HG03025 (cell line): Measurements from ENCODE around the gene KREMEN2.
"Not testable (repeated sequence)": the region's sequence is repeated elsewhere in the genome, so short reads cannot be mapped to it uniquely, and the experiment has no call there.

ENCODE experiments used
- ATAC-seq: cut with Tn5 transposase; IDR thresholded peaks from one replicate; pipeline ENCODE4 v1.9.1; 2021; ENCODE audit warnings: mild to moderate bottlenecking, moderate library complexity; ENCODE audit not compliant: unreplicated experiment, low FRiP score

Gene KREMEN2, protein sequence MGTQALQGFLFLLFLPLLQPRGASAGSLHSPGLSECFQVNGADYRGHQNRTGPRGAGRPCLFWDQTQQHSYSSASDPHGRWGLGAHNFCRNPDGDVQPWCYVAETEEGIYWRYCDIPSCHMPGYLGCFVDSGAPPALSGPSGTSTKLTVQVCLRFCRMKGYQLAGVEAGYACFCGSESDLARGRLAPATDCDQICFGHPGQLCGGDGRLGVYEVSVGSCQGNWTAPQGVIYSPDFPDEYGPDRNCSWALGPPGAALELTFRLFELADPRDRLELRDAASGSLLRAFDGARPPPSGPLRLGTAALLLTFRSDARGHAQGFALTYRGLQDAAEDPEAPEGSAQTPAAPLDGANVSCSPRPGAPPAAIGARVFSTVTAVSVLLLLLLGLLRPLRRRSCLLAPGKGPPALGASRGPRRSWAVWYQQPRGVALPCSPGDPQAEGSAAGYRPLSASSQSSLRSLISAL

DNA sequence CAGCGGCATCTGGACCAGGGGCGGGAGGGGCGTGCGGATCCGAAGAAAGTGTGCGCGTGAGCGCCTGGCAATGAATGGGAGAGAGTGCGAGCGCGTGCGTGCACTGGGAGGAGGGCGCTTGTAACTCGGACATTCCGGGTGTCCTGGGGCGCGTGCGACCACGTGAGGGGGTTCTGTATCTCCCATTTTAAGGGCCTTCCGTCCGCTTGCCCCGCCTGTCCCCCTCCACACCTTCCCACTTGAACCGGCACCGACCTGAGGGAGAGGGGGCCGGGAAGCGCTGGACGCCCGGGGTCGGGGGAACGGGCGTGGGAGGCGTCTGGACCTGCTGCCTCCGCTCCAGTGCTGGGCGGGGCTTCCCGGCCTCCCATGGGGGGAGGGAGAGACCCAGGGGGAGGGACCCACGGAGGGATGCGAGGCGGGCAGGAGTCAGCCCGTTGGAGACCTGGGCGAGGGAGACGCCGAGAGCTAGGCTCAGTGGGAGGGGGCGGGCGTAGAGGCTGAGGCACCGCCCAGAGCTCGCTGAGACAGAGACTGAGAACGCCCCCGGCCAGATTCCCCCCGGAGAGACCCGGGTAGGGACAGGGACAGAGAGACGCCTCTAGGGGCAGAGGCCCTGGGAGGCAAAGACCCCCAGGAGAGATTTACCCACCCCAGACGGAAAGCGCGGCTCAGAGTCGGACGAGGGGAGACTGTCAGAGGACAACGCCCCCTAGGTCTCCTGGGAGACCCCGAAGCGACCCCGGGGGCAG is at the start of gene KREMEN2:
Gene KREMEN2 (plus strand): TSS at position 553 of the 752 bp plus-strand sequence. CDS start 246 bp downstream, outside the sequence.
- no peak for ATAC-seq

DNA sequence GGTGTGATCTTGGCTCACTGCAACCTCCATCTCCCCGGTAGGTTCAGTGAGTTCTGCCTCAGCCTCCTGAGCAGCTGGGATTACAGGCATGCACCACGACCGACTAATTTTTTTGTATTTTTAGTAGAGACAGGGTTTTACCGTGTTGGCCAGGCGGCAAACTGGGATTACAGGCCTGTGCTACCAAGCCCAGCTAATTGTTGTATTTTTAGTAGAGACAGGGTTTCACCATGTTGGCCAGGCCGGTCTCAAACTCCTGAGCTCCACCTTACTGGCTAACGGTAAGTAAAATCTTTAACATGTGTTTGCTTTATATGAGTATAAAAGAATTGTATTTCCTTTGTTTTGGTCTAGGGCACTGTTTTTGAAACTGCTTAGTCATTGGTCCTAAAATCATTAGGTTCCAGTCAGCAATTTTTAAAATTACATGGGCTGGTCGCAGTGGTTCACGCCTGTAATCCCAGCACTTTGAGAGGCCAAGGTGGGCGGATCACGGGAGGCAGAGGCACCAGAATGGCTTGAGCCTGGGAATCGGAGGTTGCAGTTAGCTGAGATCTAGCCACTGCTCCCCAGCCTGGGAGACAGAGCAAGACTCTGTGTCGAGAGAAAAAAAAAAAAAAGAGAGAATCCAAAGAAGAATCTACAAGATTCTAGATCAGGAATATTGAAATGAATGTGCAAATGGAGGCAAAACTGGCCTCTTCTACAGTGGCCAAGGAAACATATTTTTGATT is 48.7 kb upstream of the KREMEN2 start:
- ATAC-seq: no peak

DNA sequence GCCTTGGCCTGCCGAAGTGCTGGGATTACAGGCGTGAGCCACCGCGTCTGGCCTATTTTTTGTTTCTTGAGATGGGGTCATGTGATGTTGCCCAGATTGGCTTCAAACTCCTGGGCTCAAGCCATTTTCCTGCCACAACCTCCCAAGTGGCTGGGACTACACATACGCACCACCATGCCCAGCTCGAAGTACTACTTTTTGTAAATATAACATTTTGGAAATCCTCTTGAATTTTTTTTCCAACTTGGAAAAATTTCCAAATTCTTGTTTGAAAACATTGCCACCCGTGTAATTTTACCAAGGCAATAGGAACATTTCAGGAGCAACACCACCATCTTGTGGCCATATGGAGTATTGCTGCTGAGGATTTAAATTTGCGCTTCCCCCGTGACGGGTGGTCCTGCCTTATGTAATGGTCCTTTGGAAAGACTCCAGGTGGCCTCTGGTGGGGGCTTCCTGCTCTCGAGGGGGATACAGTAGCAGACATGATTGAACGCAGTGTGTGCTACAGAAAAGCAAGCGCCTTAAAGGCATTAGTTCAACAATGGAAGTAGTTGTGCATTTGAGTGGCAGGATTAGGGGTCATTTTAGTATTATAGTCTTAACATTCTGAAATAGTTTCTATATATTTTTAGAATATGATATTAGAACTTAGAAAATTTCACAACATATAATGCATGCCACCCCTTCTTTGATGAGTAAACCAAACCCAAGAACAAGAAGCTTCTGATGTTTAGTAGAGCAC is 44.4 kb upstream of the KREMEN2 start:
- ATAC-seq: no peak

DNA sequence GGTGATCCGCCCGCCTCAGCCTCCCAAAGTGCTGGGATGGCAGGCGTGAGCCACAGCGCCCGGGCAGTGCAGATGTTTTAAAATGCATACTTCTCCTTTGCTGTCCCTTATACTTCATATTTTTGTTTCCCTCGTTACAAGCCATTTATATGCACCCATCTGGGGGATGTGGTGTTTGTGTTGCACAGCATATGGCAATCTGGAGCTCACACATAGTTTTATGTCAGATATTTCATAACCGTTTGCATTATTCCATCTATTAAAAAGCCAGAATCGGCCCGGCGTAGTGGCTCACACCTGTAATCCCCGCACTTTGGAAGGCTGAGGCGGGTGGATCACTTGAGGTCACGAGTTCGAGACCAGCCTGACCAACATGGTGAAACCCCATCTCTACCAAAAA is 40.6 kb upstream of the KREMEN2 start:
- no peak for ATAC-seq

DNA sequence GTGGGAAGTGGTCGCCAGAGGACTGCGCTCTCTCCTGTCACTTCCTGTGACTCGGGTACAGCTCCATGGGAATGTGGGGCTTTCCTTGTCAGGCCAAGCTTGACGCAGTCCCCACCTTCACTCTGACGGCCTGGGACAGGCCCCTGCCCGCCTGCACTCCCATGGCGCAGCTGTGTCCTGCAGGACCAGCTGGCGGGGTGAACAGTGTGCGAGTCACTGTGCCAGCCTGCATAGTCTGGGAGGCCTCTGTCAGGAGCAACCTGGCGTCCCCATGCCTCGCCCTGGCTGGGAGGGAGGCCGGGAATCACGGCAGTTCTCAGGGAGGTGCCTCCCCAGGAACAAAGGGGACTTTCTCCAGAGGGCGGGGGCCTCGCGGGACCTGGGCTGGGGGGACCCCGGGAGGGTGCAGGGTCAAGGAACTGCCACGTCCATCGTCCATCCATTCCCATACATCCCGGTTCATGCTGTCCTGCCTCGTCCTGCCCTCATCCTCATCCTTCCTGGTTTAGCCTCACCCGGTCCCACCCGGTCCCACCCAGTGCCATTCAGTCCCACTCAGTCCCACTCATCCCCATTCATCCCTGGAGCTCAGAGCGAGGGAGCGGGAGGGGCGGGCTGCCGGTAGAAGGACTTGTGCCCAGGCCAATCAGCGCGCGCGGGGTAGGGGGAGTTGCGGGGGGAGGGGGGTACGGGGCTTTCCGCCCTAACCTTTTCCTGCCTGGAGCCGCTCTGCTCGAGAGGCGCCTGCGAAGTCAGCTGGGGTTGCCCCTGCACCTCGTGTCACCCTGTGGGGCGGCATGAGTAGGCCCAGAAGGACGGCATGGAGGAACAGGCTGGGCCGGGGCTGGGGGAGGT is 38.9 kb upstream of the KREMEN2 start:
- no peak for ATAC-seq

DNA sequence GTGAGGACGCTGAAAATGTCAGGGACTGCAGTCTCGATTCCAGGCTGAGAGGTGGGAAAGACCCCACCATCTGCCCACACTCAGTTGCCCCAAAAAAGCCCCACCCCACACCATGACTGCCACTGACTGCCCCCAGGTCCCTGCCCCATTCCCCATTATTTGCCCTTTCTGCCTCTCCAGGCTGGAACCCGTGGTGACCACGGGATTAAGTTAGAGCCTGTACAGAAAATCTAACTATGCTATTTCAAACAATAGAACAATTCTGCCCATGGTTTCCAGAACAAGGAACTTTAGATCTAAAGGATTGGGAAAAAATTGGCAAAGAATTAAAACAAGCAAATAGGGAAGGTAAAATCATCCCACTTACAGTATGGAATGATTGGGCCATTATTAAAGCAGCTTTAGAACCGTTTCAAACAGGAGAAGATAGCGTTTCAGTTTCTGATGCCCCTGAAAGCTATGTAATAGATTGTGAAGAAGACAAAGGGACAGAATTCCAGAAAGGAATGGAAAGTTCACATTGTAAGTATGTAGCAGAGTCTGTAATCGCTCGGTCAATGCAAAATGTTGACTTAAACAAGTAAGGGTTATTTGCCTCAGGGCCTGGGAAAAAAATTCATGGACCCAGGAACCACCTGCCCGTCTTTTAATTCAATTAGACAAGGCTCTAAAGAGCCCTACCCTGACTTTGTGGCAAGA is 38.0 kb upstream of the KREMEN2 start:
- ATAC-seq: no peak

DNA sequence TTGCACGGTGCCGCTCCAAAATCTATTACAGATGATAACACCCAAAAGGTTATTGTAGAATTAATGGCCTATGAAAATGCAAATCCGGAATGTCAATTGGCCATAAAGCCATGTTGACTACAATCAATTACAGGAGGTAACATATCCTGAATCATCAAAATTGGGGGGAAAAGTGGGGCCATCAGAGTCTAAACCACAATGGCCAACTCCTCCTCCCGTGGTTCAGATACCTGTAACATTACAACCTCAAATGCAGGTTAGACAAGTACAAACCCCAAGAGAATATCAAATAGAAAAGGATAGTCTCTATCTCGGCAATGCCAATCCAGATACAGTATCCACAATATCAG is 37.5 kb upstream of the KREMEN2 start:
- no peak for ATAC-seq

DNA sequence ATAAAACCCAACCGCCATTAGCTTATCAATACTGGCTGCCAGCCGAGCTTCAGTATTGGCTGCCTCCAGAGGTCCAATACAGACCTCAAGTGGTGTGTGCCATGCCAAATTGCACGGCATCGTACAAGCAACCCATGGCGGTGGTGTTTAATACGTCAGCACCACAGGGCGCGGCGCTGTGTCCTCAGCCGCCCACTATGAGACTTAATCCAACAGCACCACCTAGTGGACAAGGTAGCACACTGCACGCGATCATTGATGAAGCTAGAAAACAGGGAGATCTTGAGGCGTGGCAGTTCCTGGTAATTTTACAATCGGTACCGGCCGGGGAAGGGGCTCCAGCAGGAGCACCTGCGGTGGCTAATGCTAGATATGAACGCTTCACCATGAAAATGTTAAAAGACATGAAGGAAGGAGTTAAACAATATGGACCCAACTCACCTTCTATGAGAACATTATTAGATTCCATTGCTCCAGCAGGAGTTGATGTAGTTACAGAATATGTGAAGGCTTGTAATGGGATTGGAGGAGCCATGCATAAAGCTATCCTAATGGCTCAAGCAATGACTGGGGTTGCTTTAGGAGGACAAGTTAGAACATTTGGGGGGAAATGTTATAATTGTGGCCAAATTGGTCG is 36.9 kb upstream of the KREMEN2 start:
- ATAC-seq: no peak

DNA sequence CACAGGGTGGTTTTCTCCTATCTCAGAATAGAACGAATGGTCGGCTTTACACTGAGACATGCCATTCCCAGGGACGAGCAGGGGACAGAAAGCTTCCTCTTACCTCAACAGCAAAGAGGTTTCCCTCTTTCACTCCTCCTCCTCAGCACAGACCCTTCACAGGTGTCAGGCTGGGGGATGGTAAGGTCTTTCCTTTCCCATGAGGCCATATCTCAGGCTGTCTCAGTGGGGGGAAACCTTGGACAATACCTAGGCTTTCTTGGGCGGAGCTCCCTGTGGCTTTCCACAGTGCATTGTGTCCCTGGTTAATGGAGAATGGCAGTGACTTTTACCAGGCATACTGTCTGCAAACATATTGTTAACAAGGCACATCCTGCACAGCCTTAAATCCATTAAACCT is 35.9 kb upstream of the KREMEN2 start:
- ATAC-seq: not testable (repeated sequence)

DNA sequence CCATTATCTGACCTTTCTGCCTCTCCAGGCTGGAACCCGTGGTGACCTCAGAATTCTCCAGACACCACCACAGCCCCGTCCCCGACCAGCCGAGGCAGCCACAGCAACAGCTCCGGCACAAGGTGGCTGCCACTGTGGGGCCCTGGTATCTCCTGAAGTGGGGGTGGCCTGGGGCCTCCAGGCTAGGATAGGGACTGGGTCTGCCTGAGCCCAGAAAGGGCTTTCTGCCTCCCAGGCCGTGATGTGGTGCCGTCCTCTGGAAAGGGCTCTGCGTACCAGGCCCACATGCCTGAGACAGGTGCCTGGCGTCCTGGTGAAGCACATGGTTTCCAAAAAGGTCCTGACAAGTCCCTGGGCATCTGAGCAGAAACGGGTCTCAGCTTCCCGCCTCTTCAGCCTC is 35.3 kb upstream of the KREMEN2 start:
- ATAC-seq: no peak

DNA sequence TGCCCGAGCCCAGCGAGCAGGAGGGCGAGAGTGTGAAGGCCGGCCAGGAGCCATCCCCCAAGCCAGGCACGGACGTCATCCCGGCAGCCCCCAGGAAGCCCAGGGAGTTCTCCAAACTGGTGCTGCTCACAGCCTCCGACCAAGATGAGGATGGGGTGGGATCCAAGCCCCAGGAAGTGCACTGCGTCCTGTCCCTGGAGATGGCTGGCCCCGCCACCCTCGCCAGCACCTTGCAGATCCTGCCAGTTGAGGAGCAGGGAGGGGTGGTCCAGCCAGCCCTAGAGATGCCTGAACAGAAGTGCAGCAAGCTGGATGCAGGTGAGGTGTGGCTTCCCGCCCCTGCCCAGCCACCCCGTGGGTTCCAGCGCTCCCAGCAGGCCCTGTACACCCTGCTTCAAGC is 34.4 kb upstream of the KREMEN2 start:
- no peak for ATAC-seq

DNA sequence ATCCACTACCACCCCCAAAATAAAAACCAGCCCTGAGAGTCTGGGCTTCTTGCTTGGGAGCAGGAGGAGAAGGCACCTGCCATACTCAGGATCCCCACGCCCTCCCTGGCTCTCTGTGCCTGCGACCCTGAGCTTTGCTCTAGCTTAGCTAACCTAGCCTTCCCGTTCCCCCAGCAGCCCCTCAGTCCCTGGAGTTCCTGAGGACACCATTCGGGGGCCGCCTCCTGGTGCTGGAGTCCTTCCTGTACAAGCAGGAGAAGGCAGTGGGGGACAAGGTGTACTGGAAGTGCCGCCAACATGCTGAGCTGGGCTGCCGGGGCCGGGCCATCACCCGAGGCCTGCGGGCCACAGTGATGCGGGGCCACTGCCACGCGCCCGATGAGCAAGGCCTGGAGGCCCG is 33.8 kb upstream of the KREMEN2 start:
- ATAC-seq: no peak

DNA sequence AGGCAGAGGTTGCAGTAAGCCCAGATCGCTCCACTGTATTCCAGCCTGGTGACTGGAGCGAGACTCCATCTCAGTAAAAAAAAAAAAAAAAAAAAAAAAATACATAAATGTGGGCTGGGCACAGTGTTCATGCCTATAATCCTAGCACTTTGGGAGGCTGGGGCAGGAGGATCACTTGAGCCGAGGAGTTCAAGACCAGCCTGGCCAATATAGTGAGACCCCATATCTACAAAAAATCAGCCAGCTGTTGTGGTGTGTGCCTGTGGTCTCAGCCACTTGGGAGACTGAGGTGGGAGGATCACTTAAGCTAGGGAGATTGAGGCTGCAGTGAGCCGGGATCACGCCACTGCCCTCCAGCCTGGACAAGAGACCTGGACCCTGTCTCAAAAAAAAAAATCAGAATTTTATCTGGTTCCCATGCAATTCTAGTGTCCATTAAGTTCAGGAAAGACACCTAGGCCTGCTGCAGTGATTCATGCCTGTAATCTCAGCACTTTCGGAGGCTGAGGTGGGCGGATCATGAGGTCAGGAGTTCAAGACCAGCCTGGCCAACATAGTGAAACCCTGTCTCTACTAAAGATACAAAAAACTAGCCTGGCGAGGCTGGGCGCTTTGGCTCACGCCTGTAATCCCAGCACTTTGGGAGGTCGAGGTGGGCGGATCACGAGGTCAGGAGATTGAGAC is 32.7 kb upstream of the KREMEN2 start:
- not testable (repeated sequence) for ATAC-seq

DNA sequence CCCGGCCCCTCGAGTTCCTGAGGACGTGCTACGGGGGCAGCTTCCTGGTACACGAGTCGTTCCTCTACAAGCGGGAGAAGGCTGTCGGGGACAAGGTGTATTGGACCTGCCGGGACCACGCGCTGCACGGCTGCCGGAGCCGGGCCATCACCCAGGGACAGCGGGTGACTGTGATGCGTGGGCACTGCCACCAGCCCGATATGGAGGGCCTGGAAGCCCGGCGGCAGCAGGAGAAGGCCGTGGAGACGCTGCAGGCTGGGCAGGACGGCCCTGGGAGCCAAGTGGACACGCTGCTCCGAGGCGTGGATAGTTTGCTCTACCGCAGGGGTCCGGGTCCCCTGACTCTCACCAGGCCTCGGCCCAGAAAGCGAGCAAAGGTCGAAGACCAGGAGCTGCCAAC is 30.9 kb upstream of the KREMEN2 start:
- ATAC-seq: no peak

DNA sequence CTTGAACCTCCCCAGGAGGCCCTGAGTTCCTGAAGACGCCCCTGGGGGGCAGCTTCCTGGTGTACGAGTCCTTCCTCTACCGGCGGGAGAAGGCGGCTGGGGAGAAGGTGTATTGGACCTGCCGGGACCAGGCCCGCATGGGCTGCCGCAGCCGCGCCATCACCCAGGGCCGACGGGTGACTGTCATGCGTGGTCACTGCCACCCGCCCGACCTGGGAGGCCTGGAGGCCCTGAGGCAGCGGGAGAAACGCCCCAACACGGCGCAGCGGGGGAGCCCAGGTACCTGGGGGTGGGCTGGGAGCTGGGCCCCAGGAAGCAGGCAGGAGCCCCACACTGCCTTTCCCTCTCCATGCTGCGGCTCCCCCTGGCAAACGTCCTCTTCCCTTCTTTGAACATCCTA is 30.4 kb upstream of the KREMEN2 start:
- no peak for ATAC-seq

DNA sequence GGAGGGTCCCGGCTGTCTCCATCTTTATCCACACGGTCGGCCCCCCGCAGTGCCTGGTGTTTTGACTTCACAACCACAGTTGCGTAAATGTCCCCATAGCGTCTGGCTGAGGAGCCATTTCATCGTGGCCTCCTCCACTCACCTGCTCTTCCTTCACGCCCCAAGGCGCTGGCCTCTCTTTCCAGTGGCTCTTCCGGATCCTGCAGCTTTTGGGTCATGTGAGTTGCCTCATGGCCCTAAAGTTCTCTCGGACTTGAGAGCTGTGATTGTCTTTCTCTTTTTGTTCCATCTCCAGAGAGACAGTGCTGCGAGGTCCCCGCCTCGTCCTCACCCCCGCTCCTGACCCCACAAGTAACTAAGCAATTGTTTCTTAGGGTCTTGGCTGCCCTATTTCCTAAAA is 29.6 kb upstream of the KREMEN2 start:
- no peak for ATAC-seq

DNA sequence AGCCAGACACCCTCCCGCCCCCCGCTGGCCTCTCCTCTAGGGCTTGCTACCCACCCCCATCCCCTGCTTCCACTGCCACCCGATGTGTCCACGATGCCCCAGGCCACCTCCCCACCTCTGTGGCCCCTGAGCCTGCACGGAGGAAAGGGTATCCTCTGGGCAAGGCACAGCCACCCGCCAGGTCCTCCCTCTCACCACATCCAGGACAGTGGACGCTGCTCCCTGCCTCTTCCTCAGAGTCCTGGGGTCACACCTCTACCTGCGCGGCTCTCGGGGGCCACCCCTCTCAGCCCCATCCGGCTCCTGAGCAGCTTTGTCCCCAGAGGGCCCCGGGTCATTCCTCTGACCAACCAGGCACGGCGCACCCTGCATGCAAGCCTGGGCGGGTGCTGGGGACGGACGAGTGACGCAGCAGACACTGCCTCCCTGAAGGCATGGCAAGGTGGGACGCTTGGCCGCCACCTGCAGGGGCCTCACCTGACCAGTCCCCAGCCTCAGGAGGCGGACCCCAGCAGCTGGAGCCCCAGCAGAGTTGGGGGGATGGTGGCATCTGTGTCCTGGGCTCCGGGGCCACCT is 27.6 kb upstream of the KREMEN2 start:
- ATAC-seq: no peak

DNA sequence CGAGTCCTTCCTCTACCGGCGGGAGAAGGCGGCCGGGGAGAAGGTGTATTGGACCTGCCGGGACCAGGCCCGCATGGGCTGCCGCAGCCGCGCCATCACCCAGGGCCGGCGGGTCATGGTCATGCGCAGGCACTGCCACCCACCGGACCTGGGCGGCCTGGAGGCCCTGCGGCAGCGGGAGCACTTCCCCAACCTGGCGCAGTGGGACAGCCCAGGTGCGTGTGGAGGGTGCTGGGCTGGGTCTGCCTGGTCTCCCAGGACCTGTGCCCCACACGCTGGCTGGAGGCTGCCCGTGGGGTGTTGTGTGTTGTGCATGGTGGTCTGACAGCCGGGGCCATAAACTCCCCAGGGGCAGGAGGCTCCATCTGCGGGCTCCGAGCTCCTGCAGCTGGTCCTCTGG is 26.9 kb upstream of the KREMEN2 start:
- ATAC-seq: no peak
